Peyer's patch (tissue), 4 donors: ENCODE measurements around the gene WRNIP1.

Experiments used
- CTCF ChIP-seq, 6 experiments: fragments of 450-650 bp in 4 of 6; fragments of 200-600 bp in 2 of 6; sonication (generic) in 1 of 6; IDR thresholded peaks; one replicate each; pipeline ENCODE4 v1.5.1; 2017 to 2019; ENCODE audit warnings: antibody characterized with exemption in 6 of 6, mild to moderate bottlenecking in 3 of 6, moderate library complexity in 1 of 6
- POLR2A ChIP-seq, 2 donors: fragments of 450-650 bp; IDR thresholded peaks; one replicate each; pipeline ENCODE4 v1.5.1; 2017; ENCODE audit warnings: antibody characterized with exemption in 2 of 2, mild to moderate bottlenecking in 2 of 2, moderate library complexity in 2 of 2

- TF ChIP-seq CTCF (IDR thresholded peaks at IDR 0.05) (no peak), POLR2A (IDR thresholded peaks at IDR 0.05) (no peak)
Observed at GRCh38 chr6:2743280-2744208, 21.6 kb upstream of the WRNIP1 start.
